CD4-positive, alpha-beta T cell (primary cell): ENCODE results near the gene PHF23. TPM values are rescaled to one million over a fixed set of nuclear protein-coding genes. Genes with fewer than 3 reads are reported as not detected.

Source experiments
- ATAC-seq: fragments of 200-7000 bp; cut with Tn5 transposase; one replicate; pipeline ENCODE4 v1.10.0; 2022; ENCODE audit warnings: mild to moderate bottlenecking; ENCODE audit not compliant: poor library complexity
- CTCF ChIA-PET: fragments of 350-600 bp; sonication (Branson Sonifier 250); formaldehyde crosslinking; loops from one replicate; lab custom pipeline; 2021; ENCODE audit warnings: antibody characterized with exemption, inconsistent platforms; lab: Charles Lee
- POLR2A ChIA-PET: fragments of 350-600 bp; sonication (Branson Sonifier 250); formaldehyde crosslinking; loops from one replicate; lab custom pipeline; 2021; ENCODE audit warnings: antibody characterized with exemption, inconsistent platforms; lab: Charles Lee
- DNase-seq, 14 experiments: peaks; one replicate each; pipeline ENCODE4 v3.0.0-alpha.2; 2013 to 2020; ENCODE audit warnings: mixed read lengths in 2 of 14
- H3K27ac ChIP-seq, 2 donors: one replicate each; pipeline versions ENCODE4 v1.5.1 to v1.7.0; 2013; ENCODE audit warnings: low read length in 2 of 2, low read depth in 1 of 2, mild to moderate bottlenecking in 1 of 2
- H3K27me3 ChIP-seq, 2 experiments: 1 replicate in 1 of 2; 2 replicates in 1 of 2; pipeline versions ENCODE4 v1.6.1 to v1.7.0; 2013; ENCODE audit warnings: low read length in 2 of 2, control low read depth in 1 of 2, mild to moderate bottlenecking in 1 of 2, moderate library complexity in 1 of 2; ENCODE audit not compliant: insufficient read depth in 2 of 2, control insufficient read depth in 1 of 2
- H3K36me3 ChIP-seq: one replicate; pipeline ENCODE4 v1.6.1; 2013; ENCODE audit warnings: low read length, control low read depth; ENCODE audit not compliant: insufficient read depth
- H3K4me1 ChIP-seq: one replicate; pipeline ENCODE4 v1.6.1; 2013; ENCODE audit warnings: low read length, control low read depth; ENCODE audit not compliant: insufficient read depth
- H3K4me3 ChIP-seq: one replicate; pipeline ENCODE4 v1.5.1; 2013; ENCODE audit warnings: mild to moderate bottlenecking, low read length, moderate library complexity
- H3K9me3 ChIP-seq, 2 experiments: 1 replicate in 1 of 2; 2 replicates in 1 of 2; pipeline versions ENCODE4 v1.6.1 to v1.7.0; 2013; ENCODE audit warnings: low read length in 2 of 2, mild to moderate bottlenecking in 2 of 2, control low read depth in 1 of 2, moderate library complexity in 1 of 2; ENCODE audit not compliant: control insufficient read depth in 1 of 2, insufficient read depth in 1 of 2
- H3K27ac Mint-ChIP-seq: one replicate; pipeline ENCODE4 v1.8.0; 2020; ENCODE audit warnings: mixed read lengths
- H3K27me3 Mint-ChIP-seq: one replicate; pipeline ENCODE4 v1.8.0; 2021; ENCODE audit warnings: mixed read lengths
- H3K36me3 Mint-ChIP-seq: one replicate; pipeline ENCODE4 v1.8.0; 2021; ENCODE audit warnings: low read depth, mixed read lengths
- H3K4me1 Mint-ChIP-seq: one replicate; pipeline ENCODE4 v1.8.0; 2021; ENCODE audit warnings: low read depth, mixed read lengths
- H3K4me3 Mint-ChIP-seq: one replicate; pipeline ENCODE4 v1.8.0; 2020; ENCODE audit warnings: mild to moderate bottlenecking, mixed read lengths
- H3K9me3 Mint-ChIP-seq: one replicate; pipeline ENCODE4 v1.8.0; 2020; ENCODE audit warnings: mixed read lengths
- intact Hi-C, 2 experiments: fragments of 100-400 bp; cut with DNase I in 1 of 2; cut with micrococcal nuclease in 1 of 2; formaldehyde crosslinking; loops; one replicate each; pipeline versions ENCODE4 v1.15.1 to v1.9.0; 2023 to 2025; cut with DNase I, micrococcal nuclease
- total RNA-seq, 174 experiments: library from RNA in 2 of 174; stranded (reverse) in 2 of 174; gene quantifications; one replicate each; pipeline ENCODE4 v1.2.3 and lab custom pipeline; 2021 to 2026
- TF ChIP-seq, protein P1 (sequence below): fragments of 200-600 bp; IDR thresholded peaks from one replicate; pipeline ENCODE4 v1.8.0; 2022; ENCODE audit warnings: antibody characterized with exemption, mild to moderate bottlenecking

PHF23 gene
- total RNA-seq, 2 experiments from 2014 or later: 4.5 to 5.1 TPM

GRCh38 chr17:7228920-7229319 lies 10.3 kb downstream of the PHF23 start:
- peaks cover 28% of the 10 kb centered on the region for H3K4me1 Mint-ChIP-seq

DNA sequence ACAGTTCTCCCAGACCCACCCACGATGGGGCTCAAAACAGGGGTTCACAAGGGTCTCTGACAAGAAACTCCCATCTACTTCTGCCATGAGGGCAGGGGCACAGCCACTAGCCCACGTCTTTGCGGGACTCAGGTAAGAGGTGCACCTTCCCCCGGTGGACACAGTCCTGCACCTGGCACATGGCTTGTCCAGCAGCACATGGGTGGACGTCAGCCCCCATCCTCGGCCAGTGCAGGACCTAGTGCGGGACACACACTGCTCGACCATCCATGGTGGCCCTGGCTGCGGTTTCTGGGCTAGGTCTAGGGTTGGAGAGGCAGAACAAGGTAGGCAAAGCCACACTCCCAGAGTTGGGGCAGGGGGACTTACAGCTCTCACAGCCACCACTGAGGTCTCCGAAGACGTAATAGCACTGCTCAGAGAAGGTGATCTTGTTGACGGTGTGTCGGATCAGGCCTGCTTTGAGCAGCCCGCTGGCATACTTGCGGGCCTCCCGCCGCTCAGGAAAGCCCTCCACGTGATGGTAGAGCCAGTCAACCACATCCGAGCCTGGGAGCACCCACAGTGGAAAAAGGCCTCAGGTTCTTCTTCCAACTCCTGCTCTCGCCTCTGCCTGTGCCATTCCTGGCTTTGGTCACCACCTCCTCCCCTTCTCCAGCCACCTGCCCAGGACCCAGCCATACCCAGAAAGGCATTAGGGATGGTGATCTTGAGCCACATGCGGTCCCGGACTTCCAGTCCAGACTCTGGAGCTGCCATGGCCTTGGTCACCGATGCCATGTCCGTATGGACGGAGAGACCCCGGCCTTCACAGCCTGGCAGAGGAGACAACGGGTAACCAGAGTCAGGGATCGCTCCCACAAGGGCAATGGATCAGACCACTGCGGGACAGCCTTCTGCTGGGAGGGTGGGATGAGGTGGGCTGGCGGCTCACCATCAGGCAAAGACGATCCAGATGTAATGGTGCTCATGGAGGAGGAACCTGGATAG lies 12.2 kb downstream of the PHF23 start:
- Histone ChIP-seq H3K4me1 (peaks cover 9% of the 10 kb centered on the region), H3K9me3 (no peaks in the 10 kb centered on the region), H3K27ac (no peak overlapping the region), H3K27me3 (no peaks in the 10 kb centered on the region), H3K4me3 (no peak overlapping the region), H3K36me3 (peaks cover 80% of the 10 kb centered on the region)
- ChIA-PET POLR2A (no interaction called here), CTCF (interaction anchor here (0.6 kb wide), 1 partner anchor 173 kb away, joined by 4 read pairs; no protein-coding TSS in a partner anchor)
- intact Hi-C loops: no loop called here
- Mint-ChIP-seq H3K36me3 (peaks cover 72% of the 10 kb centered on the region), H3K27me3 (no peaks in the 10 kb centered on the region), H3K4me3 (no peak overlapping the region), H3K4me1 (peaks cover 11% of the 10 kb centered on the region), H3K9me3 (no peaks in the 10 kb centered on the region), H3K27ac (no peak overlapping the region)
- TF ChIP-seq, protein P1, sequence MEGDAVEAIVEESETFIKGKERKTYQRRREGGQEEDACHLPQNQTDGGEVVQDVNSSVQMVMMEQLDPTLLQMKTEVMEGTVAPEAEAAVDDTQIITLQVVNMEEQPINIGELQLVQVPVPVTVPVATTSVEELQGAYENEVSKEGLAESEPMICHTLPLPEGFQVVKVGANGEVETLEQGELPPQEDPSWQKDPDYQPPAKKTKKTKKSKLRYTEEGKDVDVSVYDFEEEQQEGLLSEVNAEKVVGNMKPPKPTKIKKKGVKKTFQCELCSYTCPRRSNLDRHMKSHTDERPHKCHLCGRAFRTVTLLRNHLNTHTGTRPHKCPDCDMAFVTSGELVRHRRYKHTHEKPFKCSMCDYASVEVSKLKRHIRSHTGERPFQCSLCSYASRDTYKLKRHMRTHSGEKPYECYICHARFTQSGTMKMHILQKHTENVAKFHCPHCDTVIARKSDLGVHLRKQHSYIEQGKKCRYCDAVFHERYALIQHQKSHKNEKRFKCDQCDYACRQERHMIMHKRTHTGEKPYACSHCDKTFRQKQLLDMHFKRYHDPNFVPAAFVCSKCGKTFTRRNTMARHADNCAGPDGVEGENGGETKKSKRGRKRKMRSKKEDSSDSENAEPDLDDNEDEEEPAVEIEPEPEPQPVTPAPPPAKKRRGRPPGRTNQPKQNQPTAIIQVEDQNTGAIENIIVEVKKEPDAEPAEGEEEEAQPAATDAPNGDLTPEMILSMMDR: no peak
- DNase-seq (no peak), ATAC-seq (no peak)

More at GRCh38 chr17:7228920-7229319, 10.3 kb downstream of the PHF23 start:
- no peaks in the 10 kb centered on the region for H3K27me3 Mint-ChIP-seq
- H3K4me3 Mint-ChIP-seq: no peak overlapping the region
- Histone ChIP-seq H3K27ac (no peak overlapping the region), H3K4me1 (peaks cover 26% of the 10 kb centered on the region), H3K36me3 (peaks cover 61% of the 10 kb centered on the region), H3K27me3 (no peaks in the 10 kb centered on the region), H3K4me3 (no peak overlapping the region), H3K9me3 (no peaks in the 10 kb centered on the region)
- H3K27ac Mint-ChIP-seq: no peak overlapping the region
- CTCF ChIA-PET: no interaction called here
- TF ChIP-seq, protein P1: no peak
- POLR2A ChIA-PET: no interaction called here
- H3K36me3 Mint-ChIP-seq: peaks cover 67% of the 10 kb centered on the region
- ATAC-seq (no peak), DNase-seq (no peak)
- intact Hi-C loops: no loop called here
- H3K9me3 Mint-ChIP-seq: no peaks in the 10 kb centered on the region

GRCh38 chr17:7225711-7226331 lies 13.4 kb downstream of the PHF23 start:
- H3K4me1 ChIP-seq: peaks cover 13% of the 10 kb centered on the region
- TF ChIP-seq, protein P1: no peak
- ChIA-PET CTCF (no interaction called here), POLR2A (interaction anchor here (13.1 kb wide), 1 partner anchor 12 kb away, joined by 234 read pairs; the partner anchor contains the start of genes DVL2, GABARAP and PHF23)
- H3K36me3 Mint-ChIP-seq: peaks cover 67% of the 10 kb centered on the region
- intact Hi-C loops: no loop called here
- ATAC-seq: no peak
- H3K27me3 Mint-ChIP-seq: no peaks in the 10 kb centered on the region
- H3K9me3 ChIP-seq: no peaks in the 10 kb centered on the region
- H3K27me3 ChIP-seq: no peaks in the 10 kb centered on the region
- H3K27ac ChIP-seq: no peak overlapping the region
- no peak overlapping the region for H3K4me3 ChIP-seq
- peak in 1 of 14 experiments; percentile 4 for DNase-seq
- H3K36me3 ChIP-seq: peaks cover 87% of the 10 kb centered on the region
- H3K4me3 Mint-ChIP-seq: no peak overlapping the region
- H3K27ac Mint-ChIP-seq: no peak overlapping the region
- no peaks in the 10 kb centered on the region for H3K9me3 Mint-ChIP-seq
- H3K4me1 Mint-ChIP-seq: peaks cover 12% of the 10 kb centered on the region
